ENCODE data around the gene NAT14.

Gene NAT14, protein sequence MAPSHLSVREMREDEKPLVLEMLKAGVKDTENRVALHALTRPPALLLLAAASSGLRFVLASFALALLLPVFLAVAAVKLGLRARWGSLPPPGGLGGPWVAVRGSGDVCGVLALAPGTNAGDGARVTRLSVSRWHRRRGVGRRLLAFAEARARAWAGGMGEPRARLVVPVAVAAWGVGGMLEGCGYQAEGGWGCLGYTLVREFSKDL

DNA sequence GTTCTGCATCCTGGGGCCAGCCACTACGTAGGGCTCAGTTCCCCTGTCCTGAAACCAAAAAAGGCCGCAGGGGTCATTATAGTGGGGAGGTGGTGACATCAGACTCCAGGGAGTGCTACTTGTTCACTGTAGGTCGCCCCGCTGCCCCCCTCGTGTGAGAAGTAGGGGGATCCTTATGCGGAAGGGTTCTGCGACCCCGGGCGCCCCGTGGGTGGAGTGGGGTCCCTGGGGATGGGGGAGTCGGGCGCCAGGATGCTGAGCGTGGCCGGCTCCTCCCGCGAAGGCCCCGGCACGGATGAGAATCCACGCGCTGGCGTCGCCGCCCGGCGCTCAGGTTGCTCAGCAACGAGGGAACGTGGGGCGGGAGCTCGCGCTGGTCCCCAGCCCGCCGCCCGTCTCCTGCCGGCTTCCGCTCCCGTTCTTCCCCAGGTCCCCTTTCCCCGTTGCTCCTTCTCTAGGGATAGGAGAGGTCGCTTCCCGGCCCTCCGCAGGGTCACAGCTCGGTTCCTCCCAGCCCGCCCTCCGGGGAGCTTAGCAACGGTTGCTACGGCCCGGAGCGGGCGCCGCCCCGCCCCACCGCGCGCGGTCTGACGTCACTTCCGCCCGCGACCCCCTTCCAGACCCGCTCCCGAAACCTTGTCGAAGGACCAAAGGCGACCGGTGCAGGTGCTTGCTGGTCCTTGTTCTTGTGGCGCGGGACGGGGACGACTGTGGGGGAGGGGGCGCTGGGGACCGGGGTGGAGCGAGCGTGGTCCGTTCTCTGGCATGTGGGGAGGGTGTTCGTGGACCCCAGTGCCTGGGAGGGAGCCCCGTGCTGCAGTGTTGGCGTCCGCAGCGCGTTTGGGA, at the start of gene NAT14:
TSS of gene NAT14 (plus strand) at position 596 of the 846 bp plus-strand sequence. CDS start 521 bp downstream, outside the sequence.
- peak; percentile 43 for DNase-seq (ENCODE audit: low read depth)
- TF ChIP-seq, protein P1, sequence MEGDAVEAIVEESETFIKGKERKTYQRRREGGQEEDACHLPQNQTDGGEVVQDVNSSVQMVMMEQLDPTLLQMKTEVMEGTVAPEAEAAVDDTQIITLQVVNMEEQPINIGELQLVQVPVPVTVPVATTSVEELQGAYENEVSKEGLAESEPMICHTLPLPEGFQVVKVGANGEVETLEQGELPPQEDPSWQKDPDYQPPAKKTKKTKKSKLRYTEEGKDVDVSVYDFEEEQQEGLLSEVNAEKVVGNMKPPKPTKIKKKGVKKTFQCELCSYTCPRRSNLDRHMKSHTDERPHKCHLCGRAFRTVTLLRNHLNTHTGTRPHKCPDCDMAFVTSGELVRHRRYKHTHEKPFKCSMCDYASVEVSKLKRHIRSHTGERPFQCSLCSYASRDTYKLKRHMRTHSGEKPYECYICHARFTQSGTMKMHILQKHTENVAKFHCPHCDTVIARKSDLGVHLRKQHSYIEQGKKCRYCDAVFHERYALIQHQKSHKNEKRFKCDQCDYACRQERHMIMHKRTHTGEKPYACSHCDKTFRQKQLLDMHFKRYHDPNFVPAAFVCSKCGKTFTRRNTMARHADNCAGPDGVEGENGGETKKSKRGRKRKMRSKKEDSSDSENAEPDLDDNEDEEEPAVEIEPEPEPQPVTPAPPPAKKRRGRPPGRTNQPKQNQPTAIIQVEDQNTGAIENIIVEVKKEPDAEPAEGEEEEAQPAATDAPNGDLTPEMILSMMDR (conservative IDR thresholded peaks at IDR 0.05; ENCODE audit: low read length) = no peak
- peak within 1 kb of the TSS; percentile 77 for H3K4me3 ChIP-seq (ENCODE audit: low read length)

DNA sequence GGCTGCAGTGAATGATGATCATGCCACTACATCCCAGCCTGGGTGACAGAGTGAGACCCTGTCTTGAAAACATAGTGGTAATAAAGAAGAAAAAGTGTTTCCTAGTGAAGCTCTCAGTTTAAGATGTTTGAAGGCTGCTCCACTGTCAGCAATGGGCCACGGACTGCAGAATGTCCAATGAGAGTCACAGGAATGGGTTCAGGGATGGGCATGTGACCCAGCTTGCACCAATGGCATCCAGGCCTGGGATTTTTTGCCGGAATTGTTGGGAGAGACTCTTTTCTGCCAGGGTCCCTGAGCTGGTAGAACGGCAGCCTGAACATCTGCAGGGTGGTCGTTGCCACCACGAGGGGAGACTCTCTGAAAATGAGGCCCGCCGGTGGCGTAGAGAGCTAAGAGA, 48.1 kb upstream of the NAT14 start:
- TF ChIP-seq, protein P1 (conservative IDR thresholded peaks at IDR 0.05; ENCODE audit: low read length) = no peak
- no peak overlapping the region for H3K4me3 ChIP-seq (ENCODE audit: low read length)

DNA sequence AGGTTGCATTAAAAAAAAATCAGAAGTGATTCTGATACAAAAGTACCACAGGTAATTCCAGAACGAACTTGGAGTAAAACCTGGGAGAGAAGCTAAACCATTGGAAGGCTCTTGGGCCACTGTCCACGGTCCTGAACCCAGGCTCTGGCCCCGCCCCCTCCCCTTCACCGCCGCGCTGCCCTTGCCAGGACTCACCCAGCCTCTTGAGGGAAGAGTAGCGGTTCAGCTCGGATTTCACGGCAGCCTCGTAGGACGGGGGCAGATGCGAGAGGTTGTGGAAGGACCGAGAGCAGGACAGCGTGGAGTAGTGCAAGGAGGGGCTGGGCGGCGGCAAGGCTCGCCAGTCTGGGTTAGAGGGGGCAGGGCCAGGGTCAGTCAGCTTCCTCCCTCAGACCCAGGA, 47.6 kb upstream of the NAT14 start:
- DNase-seq (ENCODE audit: low read depth) = peak; percentile 39
- TF ChIP-seq, protein P1 (conservative IDR thresholded peaks at IDR 0.05; ENCODE audit: low read length) = no peak
- no peak overlapping the region for H3K4me3 ChIP-seq (ENCODE audit: low read length)

More for the DNA sequence above, 48.1 kb upstream of the NAT14 start:
- no peak for DNase-seq (ENCODE audit: low read depth)

DNA sequence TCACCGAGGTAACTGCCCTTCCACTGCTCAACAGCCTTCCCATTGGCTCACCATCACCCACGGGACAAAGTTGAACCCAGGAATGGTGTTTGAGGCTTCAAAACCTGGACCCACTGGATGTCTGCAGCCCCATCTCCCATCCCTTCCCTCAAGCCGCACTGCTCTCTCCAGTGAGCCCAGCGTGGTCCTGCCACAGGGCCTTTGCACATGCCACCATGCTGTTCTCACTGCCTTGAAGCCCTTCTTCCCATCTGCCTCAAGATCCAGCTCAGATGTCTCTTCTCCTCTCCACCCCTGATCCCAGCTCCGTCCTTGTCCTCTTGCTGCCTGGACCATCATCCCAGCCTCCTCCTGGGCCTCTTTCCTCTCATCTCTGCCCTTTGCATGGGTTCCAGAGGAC, 45.9 kb upstream of the NAT14 start:
- TF ChIP-seq, protein P1 (conservative IDR thresholded peaks at IDR 0.05; ENCODE audit: low read length) = no peak

DNA sequence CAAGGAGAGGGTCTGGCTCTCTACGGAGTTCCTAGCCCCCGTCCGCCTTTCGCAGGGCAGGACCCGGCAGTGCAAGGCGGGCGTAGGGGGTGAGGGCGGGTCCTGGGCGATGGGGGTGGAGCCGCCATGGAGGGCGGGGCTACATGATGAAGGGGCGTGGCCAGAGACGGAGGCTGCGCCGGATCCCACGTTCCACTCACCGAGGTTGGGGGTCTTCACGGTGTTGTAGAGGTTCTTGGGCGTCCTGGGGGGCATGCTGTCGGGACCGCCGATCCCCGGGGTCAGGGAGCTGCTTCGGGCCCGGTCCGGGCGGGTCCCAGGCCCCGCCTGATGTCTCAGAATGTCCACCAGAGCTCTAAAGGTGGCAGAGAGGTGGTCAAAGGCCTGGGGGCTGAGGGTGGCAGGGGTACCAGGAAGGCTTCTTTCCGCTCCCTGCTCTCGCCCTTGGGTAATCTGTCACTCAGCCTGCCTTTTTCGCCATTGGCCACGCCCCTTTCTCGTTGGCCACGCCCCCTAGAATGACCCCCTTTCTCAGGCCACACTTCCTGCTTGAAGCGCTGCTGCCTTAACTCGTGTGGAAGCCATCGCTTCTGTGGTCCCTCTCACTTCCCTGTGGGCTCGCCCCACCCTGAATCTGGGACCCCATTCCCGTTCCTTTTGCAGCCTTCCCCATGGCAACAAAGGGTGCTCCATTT, 44.4 kb upstream of the NAT14 start:
- TF ChIP-seq, protein P1 (conservative IDR thresholded peaks at IDR 0.05; ENCODE audit: low read length) = no peak
- no peak overlapping the region for H3K4me3 ChIP-seq (ENCODE audit: low read length)
- no peak for DNase-seq (ENCODE audit: low read depth)

More for the DNA sequence above, 45.9 kb upstream of the NAT14 start:
- no peak for DNase-seq (ENCODE audit: low read depth)
- no peak overlapping the region for H3K4me3 ChIP-seq (ENCODE audit: low read length)

DNA sequence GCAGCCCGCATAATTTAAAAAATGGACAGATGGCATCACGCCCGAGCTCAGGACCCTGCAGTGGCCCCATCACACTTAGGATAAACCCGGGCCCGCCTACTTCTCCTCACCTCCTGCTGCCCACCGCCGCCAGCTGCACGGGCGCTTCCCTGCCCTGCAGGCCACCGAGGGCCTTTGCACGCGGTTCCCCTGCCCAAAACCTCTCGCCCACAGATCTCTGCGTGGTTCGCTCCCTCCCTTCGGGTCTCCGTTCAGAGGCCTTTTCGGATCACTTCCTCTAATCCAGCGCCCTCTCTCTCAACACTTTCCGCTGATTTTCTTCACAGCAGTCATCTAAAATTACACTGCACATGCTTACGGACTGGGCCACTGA, 43.7 kb upstream of the NAT14 start:
- no peak overlapping the region for H3K4me3 ChIP-seq (ENCODE audit: low read length)
- no peak for DNase-seq (ENCODE audit: low read depth)
- TF ChIP-seq, protein P1 (conservative IDR thresholded peaks at IDR 0.05; ENCODE audit: low read length) = no peak

All from AG10803 (cell line).